Prostate gland (tissue), 2 donors: Measurements from ENCODE around the gene HERC4. TPM values are rescaled to one million over a fixed set of nuclear protein-coding genes. Genes with fewer than 3 reads are reported as not detected.

Experiments
- DNase-seq: peaks from one replicate; pipeline ENCODE4 v3.0.0-alpha.2; 2019; ENCODE audit warnings: low spot score
- H3K27ac ChIP-seq, 2 donors: fragments of 200-600 bp; sonication (generic); 2 replicates each; pipeline ENCODE4 v1.5.1; 2017 to 2019
- H3K27me3 ChIP-seq: fragments of 200-600 bp; sonication (generic); replicated peaks from 2 replicates; pipeline ENCODE4 v1.5.1; 2019; ENCODE audit not compliant: insufficient read depth
- H3K36me3 ChIP-seq, 2 donors: fragments of 200-600 bp; sonication (generic); 1 replicate in 1 of 2; 2 replicates in 1 of 2; pipeline versions ENCODE4 v1.5.1 to v1.8.1; 2017 to 2019
- H3K4me1 ChIP-seq: fragments of 200-600 bp; sonication (generic); replicated peaks from 2 replicates; pipeline ENCODE4 v1.5.1; 2019
- H3K4me3 ChIP-seq, 2 donors: fragments of 200-600 bp; sonication (generic); 2 replicates each; pipeline ENCODE4 v1.5.1; 2017 to 2019
- H3K9me3 ChIP-seq: fragments of 200-600 bp; sonication (generic); 2 replicates; pipeline ENCODE4 v1.5.1; 2017
- CTCF ChIP-seq, 4 experiments: fragments of 200-600 bp in 2 of 4; fragments of 450-650 bp in 2 of 4; sonication (generic) in 2 of 4; IDR thresholded peaks; 1 replicate in 3 of 4; 2 replicates in 1 of 4; pipeline ENCODE4 v1.5.1; 2016 to 2019; ENCODE audit warnings: antibody characterized with exemption in 4 of 4, mild to moderate bottlenecking in 2 of 4, moderate library complexity in 2 of 4
- POLR2A ChIP-seq: fragments of 450-650 bp; IDR thresholded peaks from one replicate; pipeline ENCODE4 v1.6.1; 2016; ENCODE audit warnings: antibody characterized with exemption, mild to moderate bottlenecking
- POLR2AphosphoS5 ChIP-seq: sonication (generic); formaldehyde crosslinking; IDR thresholded peaks from one replicate; pipeline ENCODE4 v1.6.1; 2017; ENCODE audit warnings: antibody characterized with exemption
- WGBS: methylation state at CpG from one replicate; pipeline ENCODE4 v1.1.5; 2018; 5-methylcytosine and 5-hydroxymethylcytosine counted together
- intact Hi-C: fragments of 100-400 bp; cut with DNase I; formaldehyde crosslinking; loops from one replicate; pipeline ENCODE4 v1.14.2; 2022
- total RNA-seq, 2 donors: library from RNA; depleted of rRNA; stranded (reverse); fragments of >200 nt; gene quantifications; one replicate each; pipeline ENCODE4 v1.1.0, GENCODE V29; 2016

HERC4 gene
- total RNA-seq, 2 donors from 2014 or later: 27.7 to 40.6 TPM

- no peak overlapping the region for H3K27ac ChIP-seq
- H3K4me3 ChIP-seq: no peak overlapping the region
- DNase-seq: no peak
- no peak for TF ChIP-seq POLR2AphosphoS5
- TF ChIP-seq CTCF (IDR thresholded peaks at IDR 0.05): no peak
- no peak for TF ChIP-seq POLR2A
- 93% methylated on average over 8 of the region's 8 CpGs for WGBS
- no peaks in the 10 kb centered on the region for H3K4me1 ChIP-seq
- no peaks in the 10 kb centered on the region for H3K27me3 ChIP-seq
- no peaks in the 10 kb centered on the region for H3K36me3 ChIP-seq
- intact Hi-C loops: no loop called here
- no peaks in the 10 kb centered on the region for H3K9me3 ChIP-seq
Observed at GRCh38 chr10:67914777-67915340, 160.2 kb downstream of the HERC4 start.

- H3K4me3 ChIP-seq: no peak overlapping the region
- no peaks in the 10 kb centered on the region for H3K4me1 ChIP-seq
- H3K36me3 ChIP-seq: peaks cover 0 to 10% of the 10 kb centered on the region in 2 donors
- H3K9me3 ChIP-seq: no peaks in the 10 kb centered on the region
- intact Hi-C loops: no loop called here
- H3K27ac ChIP-seq: no peak overlapping the region
- H3K27me3 ChIP-seq: no peaks in the 10 kb centered on the region
- no peak for TF ChIP-seq CTCF (IDR thresholded peaks at IDR 0.05)
- TF ChIP-seq POLR2AphosphoS5: no peak
- TF ChIP-seq POLR2A: no peak
- no peak for DNase-seq
- 78% methylated on average over 2 of the region's 2 CpGs for WGBS
Observed at GRCh38 chr10:67912331-67912946, 162.6 kb downstream of the HERC4 start.

GRCh38 chr10:67903581-67903980, 171.5 kb downstream of the HERC4 start:
- H3K27ac ChIP-seq: no peak overlapping the region
- TF ChIP-seq POLR2AphosphoS5 (no peak), POLR2A (no peak), CTCF (IDR thresholded peaks at IDR 0.05) (no peak)
- intact Hi-C loops: no loop called here
- H3K9me3 ChIP-seq: no peaks in the 10 kb centered on the region
- H3K36me3 ChIP-seq: peaks cover 0 to 5% of the 10 kb centered on the region in 2 donors
- no peak overlapping the region for H3K4me3 ChIP-seq
- DNase-seq: no peak
- no peaks in the 10 kb centered on the region for H3K4me1 ChIP-seq
- WGBS: 98% methylated on average over 7 of the region's 7 CpGs
- no peaks in the 10 kb centered on the region for H3K27me3 ChIP-seq

- Histone ChIP-seq H3K4me1 (no peaks in the 10 kb centered on the region), H3K27me3 (no peaks in the 10 kb centered on the region), H3K27ac (no peak overlapping the region), H3K36me3 (no peaks in the 10 kb centered on the region), H3K9me3 (no peaks in the 10 kb centered on the region), H3K4me3 (no peak overlapping the region)
- intact Hi-C loops: no loop called here
- no peak for TF ChIP-seq POLR2AphosphoS5
- no peak for TF ChIP-seq POLR2A
- TF ChIP-seq CTCF (IDR thresholded peaks at IDR 0.05): no peak
- WGBS: 92% methylated on average over 14 of the region's 14 CpGs
- DNase-seq: no peak
Observed at GRCh38 chr10:67893637-67894036, 181.4 kb downstream of the HERC4 start.
